ENCODE data around the gene FAAP20.
"Not testable (repeated sequence)": the region's sequence is repeated elsewhere in the genome, so short reads cannot be mapped to it uniquely, and the experiment has no call there.

The FAAP20 gene

DNA sequence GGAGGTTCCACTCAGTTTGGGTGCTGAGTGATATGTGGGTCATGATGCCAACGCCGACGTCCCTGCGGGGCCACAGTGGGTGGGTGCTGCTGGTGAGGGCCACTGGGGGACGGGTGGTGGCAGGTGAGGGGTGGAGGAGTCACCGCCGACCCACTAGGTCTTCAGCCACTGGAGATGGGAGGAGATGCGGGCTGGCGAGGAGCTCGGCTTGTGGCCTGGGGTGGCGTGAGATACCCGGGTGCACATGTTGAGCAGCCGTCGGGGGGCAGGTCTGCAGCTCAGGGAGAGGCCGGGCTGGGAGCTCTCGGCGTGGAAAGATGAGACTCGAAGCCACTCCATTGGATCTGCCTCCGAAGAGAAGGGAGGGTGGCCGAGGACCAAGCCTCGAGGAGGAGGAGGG, 40.5 kb downstream of the FAAP20 start:
- DNase-seq: no peak

DNA sequence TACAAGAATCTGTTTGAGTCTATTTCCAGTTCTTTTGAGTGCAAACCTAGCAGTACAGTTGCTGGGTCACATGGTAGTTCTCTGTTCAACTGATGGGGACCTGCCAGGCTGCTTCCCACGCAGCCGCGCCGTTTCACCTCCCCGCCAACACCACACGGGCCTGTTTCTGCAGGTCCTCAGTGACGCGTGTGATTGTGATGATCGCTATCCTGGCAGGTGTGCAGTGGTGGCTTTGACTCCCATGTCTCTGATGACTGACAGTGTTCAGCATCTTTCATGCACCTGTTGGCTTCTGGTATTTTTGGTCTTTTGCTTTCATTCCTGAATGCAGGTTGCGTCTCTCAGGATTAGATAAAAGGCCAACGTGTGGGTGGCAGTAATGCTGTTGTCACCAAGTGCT, 41.6 kb downstream of the FAAP20 start:
- DNase-seq: no peak

DNA sequence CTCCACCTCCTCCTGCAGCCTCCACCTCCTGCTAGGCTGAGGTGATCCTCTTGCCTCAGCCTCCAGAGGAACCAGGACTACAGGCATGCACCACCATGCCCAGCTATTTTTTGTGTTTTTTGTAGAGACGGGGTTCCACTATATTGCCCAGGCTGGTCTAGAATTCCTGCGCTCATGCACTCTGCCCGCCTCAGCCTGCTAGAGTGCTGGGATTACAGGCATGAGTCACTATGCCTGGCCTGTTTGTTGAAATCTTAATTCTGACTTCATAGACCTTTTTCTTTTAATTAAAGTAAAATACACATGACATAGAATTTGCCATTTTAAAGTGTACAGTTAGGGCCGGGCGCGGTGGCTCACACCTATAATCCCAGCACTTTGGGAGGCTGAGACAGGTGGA, 42.7 kb downstream of the FAAP20 start:
- DNase-seq: no peak

DNA sequence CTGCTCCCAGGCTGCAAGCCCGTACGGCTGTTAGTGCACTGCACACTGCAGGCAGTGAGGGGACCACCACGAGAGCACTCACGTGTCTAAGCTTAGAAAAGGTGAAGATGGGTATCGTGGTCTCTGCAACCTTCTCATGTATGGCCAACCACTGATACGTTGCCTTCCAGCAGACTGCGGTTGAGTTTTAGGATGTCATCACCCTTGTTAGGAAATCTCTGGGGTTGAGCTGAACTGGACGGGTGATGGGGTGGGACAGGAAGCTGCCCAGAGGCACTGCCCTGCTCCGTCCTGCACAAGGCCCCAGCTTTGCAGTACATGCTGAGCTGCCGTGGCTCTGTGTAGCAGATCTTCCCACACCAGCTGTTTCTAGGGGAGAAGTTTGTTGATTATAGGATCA, 43.3 kb downstream of the FAAP20 start:
- DNase-seq: no peak

DNA sequence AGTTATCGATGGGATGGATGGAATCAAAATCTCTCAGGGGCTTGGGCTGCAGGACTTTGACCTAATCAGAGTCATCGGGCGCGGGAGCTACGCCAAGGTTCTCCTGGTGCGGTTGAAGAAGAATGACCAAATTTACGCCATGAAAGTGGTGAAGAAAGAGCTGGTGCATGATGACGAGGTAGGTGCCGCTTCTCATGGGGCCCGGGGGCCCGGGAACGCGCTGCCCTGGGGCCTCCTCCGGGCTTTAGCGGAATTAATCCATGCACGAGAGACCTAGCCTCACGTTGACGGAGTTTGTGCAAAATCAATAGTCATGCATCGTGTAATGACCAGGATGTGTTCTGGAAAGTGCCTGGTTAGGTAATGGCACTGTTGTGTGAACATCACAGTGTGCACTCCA, 43.8 kb downstream of the FAAP20 start:
- DNase-seq: no peak

DNA sequence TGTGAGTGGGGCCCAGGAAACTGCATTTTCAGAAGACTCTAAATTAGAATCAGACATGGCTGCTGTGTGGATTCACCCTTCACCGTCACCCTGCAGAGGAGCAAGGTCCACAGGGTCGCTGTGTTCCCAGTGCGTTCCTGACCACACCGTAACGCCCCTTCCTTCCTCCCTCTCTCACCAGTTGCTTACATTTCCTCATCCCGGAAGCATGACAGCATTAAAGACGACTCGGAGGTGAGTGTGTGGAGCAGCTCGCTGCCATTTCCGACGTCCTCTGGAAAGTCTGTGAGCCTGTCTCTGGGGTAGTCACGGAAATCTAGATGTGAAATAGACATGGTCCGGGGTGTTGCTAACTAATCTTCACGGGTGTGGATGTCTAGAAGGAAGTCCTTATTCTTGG, 45.9 kb downstream of the FAAP20 start:
- DNase-seq: peak; percentile 71

DNA sequence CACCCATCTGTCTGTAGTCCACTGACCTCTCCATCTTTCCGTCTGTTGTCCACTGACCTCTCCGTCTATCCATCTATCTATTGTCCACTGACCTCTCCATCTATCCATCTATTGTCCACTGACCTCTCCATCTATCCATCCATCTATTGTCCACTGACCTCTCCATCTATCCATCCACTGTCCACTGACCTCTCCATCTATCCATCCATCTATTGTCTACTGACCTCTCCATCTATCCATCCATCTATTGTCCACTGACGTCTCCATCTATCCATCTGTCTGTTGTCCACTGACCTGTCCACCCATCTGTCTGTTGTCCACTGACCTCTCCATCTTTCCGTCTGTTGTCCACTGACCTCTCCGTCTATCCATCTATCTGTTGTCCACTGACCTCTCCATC, 46.7 kb downstream of the FAAP20 start:
- DNase-seq: not testable (repeated sequence)

DNA sequence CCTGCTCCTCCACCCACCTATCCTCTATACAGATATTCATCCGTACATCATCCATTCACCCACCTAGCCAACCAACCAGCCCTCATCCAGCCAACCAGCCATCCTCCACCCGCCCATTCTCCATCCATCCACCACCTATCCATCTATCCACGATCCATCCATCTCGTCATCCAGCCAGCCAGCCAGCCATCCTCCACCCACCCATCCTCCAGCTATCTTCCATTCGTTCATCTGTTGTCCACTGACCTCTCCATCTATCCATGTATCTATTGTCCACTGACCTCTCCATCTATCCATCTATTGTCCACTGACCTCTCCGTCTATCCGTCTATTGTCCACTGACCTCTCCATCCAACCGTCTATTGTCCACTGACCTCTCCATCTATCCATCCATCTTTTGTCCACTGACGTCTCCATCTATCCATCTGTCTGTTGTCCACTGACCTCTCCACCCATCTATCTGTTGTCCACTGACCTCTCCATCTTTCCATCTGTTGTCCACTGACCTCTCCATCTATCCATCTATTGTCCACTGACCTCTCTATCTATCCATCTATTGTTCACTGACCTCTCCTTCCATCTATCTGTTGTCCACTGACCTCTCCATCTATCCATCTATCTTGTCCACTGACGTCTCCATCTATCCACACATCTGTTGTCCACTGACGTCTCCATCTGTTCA, 47.6 kb downstream of the FAAP20 start:
- no peak for DNase-seq

DNA sequence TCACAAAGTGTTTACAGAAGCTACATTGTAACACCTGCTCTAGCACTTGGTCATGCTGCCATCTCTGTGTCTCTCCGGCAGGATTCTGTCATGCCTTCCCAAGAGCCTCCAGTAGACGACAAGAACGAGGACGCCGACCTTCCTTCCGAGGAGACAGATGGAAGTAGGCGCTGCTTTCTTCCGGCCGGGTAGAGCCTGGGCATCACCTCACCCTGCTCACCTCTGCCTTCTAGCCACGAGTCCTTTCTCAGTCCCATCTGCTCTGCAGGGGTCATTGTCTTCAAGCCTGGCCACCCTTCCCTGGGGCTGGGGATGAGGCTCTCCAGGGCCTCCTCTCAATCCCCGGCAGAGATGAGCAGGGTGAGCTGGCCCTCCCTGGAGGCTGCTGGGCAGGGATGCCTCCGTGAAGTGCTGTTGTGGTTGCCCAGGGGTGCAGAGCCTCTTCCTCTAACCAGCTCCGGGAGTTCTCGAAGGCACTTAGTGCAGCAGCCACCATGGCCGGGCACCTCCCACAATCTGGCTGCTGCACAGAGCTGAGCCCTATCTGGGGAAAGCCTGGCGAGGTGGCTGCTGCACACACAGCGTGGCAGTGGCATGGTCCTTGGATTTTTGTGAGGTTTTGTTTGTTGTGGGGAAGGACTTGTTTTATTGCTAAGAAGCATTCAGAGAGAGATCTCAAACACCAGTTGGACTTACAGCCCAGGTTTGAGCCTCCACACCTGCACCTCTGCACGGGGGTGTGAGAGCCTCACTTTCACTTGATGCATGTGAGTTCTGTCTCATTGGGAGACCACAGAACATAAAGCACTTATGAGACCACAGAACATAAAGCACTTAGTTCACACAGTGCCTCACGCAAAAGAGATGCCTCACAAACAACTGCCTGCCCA, 48.4 kb downstream of the FAAP20 start:
- DNase-seq: no peak

DNA sequence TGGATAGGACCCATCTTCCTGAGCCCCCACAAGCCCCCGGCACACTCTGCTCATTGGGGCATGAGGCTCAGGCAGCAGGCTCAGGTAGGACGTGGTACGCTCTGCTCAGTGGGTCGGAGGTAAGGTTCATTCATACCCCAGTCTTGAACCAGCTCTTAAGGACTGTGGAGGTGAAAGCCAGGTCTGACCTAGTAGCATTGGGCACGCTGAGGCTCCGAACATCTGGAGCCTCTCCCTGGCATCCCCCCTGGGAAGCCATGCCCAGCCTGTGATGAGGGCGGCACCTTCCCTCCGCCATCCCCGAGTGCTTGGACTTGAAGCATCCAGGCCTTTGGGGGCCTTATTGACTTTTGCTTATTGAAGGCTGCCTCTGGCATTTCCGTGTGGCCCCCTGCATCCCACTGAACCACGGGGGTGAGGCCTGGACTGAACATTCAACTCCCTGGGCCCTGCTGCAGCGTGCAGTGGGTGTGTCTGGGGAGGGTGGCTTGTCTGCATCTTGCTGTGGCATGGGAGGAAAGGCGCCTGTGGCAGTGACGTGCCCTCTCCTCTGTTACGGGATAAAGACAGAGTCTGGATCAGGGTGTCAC, 50.0 kb downstream of the FAAP20 start:
- DNase-seq: no peak

DNA sequence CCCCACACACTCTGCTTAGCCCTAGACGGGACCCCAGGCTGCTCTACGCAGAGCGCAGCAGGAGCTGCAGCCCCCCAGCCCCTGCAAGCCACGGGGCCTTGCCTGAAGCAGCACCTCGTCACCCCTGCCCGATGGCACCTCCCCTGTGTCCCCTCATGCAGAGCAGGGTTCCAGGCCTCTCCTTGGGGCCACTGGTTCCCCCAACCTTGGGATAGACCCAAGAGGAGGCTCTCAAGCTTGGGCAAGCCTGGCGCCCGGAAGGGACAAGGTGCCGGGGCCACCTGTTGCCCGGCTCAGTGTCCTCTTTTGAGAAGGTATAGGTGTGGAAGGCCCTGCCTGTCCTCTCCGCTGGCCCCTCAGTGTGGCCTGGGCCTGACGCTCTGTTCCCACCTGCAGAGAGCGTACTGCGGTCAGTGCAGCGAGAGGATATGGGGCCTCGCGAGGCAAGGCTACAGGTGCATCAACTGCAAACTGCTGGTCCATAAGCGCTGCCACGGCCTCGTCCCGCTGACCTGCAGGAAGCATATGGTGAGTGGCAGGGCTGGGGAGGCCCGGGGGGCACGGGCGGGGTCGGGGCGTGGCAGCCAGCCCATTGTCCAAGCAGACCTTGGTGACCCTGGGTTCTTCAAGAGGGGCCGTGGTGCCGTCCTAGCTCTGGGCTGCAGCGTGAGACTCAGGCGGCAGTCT, 50.6 kb downstream of the FAAP20 start:
- DNase-seq: no peak

DNA sequence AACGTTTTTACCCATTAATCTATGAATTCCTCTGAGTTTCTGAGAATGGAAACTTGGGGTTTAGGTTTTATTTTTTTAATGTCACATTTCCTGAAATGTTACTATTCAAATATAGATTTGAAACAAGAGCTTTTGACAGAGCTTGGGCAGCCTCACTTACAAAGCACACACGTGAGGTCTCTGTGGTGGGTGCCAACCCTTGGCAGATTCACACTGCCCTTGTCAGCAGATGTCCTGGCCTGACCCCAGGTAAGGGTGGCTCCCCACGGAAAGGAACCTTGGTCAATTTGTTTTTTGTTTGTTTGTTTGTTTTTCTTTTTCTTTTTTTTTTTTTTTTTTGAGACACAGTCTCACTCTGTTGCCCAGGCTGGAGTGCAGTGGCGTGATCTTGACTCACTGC, 53.5 kb downstream of the FAAP20 start:
- no peak for DNase-seq

Measured in activated CD4-positive, alpha-beta T cell treated with anti-CD3 and anti-CD28 coated beads, Interleukin-2, amount 50 U/mL, for 16 hours (primary cell).